Choroid plexus epithelial cell (primary cell): Measurements from ENCODE around the gene MEPCE.

Source experiments
- DNase-seq: peaks from one replicate; pipeline ENCODE4 v3.0.0-alpha.2; 2010; ENCODE audit warnings: low read depth
- H3K4me3 ChIP-seq: 2 replicates; pipeline ENCODE4 v1.5.1; 2011; ENCODE audit warnings: low read depth, mild to moderate bottlenecking, control low read depth, low read length, moderate library complexity
- CTCF ChIP-seq: conservative IDR thresholded peaks from 2 replicates; pipeline ENCODE4 v1.5.1; 2011; ENCODE audit warnings: low read depth, mild to moderate bottlenecking, control low read depth, inconsistent platforms, low read length, moderate library complexity

The MEPCE gene

GRCh38 chr7:100472121-100472851 is 42.7 kb downstream of the MEPCE start:
- DNase-seq, result no peak
- no peak for TF ChIP-seq CTCF
- no peak overlapping the region for H3K4me3 ChIP-seq

GRCh38 chr7:100472854-100473499 is 43.3 kb downstream of the MEPCE start:
- DNase-seq, result peak; percentile 41
- no peak for TF ChIP-seq CTCF
- H3K4me3 ChIP-seq, result no peak overlapping the region

DNA sequence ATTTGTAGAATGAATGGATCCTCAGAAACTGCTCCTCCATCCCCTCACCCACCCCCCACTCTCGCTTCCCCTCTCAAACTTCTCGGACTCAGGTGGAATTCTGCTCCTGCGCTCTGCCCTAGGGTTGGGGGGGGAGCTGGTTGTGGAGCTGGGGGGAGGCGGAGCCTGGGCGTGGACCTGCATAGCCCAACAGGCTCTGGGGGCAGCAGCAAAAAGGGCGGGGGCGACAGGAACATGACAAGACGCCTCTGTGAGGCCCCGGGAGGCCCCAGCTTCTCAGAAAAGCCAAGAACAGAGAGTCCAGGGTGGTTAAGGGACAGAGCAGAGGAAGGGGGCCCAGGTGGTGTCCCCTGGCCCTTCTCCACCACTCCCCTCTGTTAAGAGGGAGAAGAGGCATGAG is 45.9 kb downstream of the MEPCE start:
- TF ChIP-seq CTCF, result no peak
- no peak for DNase-seq
- peak overlapping the region; percentile 40 for H3K4me3 ChIP-seq

GRCh38 chr7:100476101-100476780 is 46.6 kb downstream of the MEPCE start:
- DNase-seq, result no peak
- peak overlapping the region; percentile 94 for H3K4me3 ChIP-seq
- no peak for TF ChIP-seq CTCF

DNA sequence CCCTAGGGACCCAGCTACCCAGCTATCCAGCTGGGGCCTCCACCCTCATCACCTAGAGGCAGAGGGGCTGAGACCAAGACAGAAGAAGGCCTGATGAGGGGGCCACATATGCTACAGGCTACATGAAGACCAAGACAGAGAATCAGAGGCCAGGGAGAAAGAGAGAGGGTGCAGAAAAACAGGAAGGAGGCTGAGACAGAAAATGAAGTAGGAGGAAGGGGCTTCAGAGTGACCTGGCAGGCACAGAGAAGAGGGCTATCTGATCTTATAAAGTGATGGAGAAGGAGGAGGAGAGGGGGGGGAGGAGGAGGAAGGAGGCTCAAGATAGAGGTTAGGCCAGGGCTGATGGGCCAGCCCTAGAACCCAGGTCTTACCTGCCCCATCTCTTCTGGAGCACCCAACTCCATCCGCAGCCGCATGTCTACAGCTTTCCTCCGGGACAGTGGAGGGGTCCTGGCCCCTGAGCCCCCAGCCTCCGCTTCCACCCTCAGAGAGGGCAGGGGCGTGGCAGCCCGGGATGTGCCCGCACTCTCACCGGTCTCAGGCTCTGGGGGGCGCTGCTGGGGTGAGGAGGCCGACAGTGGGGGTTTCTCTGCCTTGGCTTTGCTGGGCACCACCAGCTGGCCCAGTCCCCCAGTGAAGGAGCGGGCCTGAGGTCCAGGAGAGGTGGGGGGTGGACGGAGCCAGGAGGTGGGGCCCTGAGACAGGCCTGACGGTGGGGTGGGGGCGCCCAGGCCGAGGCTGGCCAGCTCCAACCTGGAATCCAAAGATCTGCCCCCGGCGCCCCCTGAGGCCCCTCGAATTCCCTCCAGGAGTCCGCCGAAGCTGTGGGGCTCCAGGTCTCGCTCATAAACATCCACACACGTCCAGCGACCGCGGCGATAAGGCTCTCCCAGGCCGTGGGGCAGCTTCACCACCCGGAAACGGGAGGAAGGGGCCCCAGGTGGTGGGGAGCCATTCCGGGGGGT is 47.6 kb downstream of the MEPCE start:
- peak overlapping the region; percentile 94 for H3K4me3 ChIP-seq
- TF ChIP-seq CTCF, result peak; percentile 50
- DNase-seq, result no peak

DNA sequence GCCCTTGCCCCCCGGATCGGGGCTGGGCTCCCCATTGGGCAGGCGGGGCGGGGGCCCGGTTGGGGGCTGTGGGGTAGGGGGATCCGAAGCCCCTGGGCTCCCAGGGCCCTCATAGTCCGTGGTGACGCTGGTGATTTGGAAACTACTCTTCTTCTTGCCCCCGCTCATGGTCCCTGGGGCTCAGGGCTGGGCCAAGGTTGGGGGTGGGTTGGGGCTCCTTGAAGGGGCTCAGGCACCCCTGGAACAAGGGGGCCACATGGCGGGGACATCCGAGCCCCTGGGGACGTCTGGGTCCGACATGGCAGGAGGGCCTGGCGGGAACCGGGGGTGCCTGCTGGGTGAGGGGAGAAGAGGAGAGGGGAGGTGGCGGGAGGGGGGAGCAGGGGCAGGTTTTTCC is 48.2 kb downstream of the MEPCE start:
- DNase-seq, result no peak

More for the DNA sequence above, 48.2 kb downstream of the MEPCE start:
- H3K4me3 ChIP-seq, result peak overlapping the region; percentile 94
- no peak for TF ChIP-seq CTCF
